ENCODE measurements around the gene RUNX3.
"Not testable (repeated sequence)": the region's sequence is repeated elsewhere in the genome, so short reads cannot be mapped to it uniquely, and the experiment has no call there.

RUNX3 gene

DNA sequence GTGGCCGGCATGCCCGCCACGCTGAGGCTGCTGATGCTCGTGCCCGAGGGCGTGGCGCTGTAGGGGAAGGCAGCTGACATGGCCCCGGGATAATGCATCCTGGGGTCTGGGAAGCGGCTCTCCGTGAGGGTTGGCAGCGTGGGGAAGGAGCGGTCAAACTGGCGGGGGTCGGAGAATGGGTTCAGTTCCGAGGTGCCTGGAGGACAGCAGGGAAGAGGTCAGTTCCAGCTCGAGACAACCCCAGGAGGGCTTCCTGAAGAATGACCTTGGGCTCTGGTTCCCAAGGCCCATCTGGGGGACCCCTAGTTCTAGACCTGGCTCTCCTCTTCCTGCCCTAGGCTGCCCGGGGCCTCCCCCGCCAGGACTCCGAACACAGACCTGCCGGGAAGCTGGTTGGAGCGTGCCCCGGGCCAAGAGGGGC lies 27.6 kb downstream of the RUNX3 start:
- DNase-seq (ENCODE audit: low spot score), result no peak

DNA sequence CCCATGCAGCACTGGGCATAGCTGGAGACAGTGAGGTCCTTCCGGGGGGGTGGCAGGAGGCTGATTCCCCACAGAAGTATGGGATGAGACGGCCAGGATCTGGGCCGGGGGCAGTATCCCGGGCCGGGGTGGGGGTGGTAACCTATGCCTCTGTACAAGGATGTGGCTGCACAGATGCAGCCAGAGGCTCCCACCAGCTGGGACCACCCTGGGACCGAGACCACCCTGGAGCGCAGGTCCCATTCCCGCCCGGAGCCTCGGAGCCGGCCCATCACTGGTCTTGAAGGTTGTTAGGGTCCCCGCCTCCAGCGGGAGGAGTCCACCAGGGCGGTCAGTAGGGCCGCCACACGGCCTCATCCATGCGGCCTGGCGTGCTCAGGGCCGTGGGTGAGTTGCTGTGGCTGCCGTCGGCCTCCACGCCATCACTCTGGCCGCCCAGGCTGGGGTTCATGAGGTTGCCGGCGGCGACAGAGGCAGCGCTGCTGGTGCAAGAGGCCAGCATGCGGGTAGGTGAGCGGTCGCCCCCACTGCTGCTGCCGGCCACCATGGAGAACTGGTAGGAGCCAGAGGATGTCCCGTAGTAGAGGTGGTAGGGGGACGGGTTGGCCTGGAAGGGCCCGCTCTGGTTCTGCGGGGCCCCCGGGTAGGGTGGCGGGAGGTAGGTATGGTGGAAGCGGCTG lies 28.1 kb downstream of the RUNX3 start:
- no peak for DNase-seq (ENCODE audit: low spot score)

DNA sequence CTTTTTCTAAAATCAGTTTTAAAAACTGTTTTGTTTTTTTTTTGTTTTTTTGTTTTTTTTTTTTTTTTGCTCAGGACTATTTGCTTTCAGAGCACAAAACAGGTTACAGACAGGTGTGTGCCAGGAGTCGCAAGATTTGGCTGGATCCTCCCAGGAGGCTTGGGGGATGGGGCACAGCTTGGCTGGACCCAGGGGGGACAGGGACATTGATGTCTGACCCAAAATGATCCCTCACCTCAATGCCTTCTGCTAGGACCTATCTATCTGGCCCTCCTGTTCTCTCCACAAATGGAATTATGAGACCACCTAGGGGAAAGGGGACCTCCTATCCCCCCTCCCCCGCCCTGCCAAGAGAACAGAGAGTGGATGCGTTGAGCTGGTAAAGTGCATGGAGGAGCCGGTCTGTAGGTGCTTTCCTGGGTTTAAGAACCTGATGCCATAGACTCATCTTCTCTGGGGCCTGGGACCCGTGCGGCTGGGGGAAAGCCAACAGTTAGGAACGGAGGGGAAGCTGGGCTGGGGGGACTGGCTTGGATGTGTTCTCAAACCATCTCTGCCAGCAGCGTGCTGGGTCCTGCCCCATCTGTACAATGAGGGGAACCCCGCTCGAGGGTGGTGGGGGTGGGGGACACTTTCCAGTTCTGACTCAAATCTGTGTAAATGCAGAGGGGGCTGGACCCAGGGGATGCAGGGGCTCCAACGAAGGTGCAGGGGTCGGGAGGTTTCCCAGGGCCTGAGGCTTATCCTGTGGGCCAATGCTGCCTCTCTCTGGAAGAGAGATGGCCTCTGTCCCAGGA lies 28.9 kb downstream of the RUNX3 start:
- no peak for DNase-seq (ENCODE audit: low spot score)

DNA sequence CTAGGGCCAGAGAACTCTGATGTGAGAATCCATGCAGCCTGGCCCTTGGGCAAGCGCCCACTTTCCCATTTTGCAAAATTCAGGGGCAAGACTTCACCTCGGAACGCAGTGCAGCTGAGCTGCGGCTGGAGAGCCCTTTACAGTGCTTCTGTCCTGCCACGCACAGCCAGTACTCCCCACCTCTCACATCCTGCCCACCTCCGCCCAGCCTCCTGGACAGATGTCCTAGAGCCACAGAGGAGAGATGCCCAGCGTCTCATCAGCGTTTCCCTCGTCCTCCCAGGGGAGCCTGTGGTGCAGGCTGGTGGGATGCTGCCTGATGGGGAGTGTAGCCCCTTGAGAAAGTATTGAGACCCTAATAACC lies 29.6 kb downstream of the RUNX3 start:
- no peak for DNase-seq (ENCODE audit: low spot score)

DNA sequence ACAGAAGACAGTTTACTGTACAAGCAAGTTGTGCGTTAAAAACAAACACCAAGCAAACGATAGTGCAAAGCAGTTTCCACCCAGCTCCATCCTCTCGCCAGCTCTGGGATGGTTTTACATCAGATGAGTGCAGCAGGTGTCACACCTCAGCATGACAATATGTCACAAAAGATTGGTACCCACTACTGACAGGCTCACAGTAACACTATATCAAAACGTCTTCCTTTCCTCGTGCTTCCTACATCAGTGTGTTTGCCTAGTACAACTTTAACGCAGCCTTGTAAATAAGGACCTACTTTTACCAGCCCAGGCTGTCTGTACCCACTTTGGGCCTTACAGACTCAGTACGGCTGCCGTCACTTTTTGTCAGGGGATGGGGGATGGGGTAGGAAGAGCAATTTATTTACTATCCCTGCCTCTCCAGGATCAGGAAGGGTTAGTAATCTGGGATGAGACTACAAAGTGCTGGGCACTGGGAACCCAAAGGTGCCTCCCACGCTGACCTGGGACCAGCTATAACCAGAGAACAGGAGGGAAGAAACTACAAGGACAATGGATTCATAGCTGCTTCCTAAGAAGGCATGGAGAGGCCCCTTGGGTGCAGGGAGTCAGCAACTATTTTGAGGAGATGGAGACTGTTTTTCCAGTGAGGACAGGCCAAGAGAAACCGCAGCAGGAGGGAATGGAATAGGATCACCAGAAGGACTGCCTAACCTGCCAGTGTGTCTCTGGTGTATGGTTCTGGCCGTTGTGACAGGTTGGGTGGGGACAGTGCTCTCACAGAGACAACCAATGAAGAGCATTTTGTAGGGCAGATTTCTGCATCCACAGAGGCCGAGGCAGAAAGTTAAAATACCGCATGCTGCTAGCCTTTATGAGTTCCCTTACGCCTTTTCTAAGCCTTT lies 30.2 kb downstream of the RUNX3 start:
- no peak for DNase-seq (ENCODE audit: low spot score)

DNA sequence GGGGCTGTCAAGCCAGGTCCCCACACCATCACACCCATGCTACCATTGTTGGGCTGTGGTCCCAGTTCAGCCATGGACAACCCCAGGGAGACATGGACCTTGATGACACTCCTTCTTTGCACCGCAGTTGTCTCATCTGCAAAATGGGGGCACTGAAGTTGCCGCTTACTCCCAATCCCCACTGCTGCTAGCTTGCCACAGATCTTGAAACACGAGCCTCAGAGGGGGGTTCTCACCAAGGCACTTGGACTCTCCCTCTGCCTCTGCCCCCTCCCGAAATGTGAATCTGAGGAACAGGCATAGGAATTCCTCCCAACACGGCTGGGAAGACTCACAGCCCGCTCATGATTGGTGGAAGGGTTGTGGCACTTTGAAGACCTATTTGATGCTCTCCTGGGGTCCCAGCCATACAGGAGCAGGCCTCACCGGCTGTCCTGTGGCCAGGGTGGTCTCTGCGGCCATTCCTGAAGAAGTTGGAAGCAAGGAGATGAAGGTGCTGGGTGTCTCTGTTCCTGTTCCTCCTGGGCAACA lies 31.1 kb downstream of the RUNX3 start:
- DNase-seq (ENCODE audit: low spot score), result no peak

DNA sequence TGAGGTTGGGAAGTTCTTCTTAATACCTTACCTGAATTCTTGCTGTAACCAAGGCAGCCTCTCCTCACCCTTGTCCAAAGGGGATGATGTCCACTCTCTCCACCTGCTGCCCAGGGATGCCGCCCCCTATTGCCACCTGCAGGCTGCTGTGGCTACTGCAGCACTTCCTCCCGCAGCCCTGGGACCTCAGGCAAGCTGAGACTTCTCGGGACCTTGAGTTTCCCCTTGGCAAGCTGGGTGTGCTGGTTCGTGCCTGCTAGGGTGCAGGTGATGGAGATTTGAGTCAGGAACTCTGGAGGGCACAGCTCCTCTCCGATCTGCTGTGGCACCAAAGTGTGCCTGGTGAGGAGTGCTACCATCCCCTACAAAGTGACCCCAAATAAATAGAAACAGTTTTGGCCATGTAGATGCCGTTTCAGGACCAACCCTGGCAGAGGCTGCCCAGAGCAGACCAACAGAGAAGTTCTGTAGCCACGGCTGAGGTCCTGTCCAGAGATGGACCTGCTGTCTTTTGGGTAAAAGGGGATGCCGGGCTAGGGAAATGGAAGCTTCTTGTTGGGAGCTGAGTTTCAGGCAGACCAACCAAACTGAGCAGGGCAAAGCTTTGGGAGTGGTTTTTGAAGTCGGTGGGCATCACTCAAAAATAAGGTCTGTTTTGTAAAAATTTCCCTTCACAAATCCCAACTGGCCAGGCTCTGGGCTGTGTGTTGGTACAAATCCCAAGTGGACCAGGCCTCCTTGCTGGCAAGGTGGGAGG lies 31.7 kb downstream of the RUNX3 start:
- DNase-seq (ENCODE audit: low spot score), result no peak

DNA sequence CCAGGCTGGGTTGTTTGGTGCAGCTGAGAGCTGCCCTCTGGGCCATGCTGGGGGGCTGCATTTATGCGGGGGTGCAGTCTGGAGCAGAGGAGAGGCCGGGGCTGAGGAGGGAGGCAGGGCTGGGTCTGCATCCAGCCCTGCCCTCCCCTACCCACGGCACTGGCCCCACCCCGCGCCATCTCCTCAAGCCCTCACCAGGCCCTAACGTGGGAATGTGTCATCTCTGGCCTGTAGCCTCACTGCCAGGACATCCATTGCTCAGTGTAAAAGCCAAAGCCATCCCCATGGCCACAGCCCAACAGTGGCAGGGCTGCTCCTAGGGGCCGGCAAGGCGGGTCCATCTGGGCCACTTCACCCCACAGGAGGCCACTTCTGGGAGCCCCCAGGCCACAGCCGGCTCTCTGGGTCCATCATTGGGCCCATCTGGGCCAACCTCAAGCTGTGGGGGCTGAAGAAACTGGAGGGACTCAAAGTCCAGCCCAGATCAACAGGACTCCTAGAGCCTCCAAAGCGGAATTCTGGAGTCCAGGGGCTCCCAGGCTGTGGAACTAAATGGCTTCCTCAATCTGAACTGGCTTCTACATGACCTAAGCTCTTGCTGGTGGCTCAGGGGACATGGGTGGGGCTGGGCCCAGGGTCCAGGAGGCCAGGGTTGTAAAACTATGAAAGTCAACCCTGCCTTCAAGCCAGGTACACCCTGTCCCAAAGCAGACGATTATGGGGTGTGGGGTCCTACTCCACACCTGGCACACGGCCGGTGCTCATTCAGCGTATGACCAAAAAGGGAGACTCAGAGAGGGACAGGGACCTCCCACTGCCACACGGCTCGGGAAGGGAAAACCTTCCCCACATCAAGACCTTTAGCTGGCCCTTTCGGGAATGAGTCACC lies 32.6 kb downstream of the RUNX3 start:
- no peak for DNase-seq (ENCODE audit: low spot score)

DNA sequence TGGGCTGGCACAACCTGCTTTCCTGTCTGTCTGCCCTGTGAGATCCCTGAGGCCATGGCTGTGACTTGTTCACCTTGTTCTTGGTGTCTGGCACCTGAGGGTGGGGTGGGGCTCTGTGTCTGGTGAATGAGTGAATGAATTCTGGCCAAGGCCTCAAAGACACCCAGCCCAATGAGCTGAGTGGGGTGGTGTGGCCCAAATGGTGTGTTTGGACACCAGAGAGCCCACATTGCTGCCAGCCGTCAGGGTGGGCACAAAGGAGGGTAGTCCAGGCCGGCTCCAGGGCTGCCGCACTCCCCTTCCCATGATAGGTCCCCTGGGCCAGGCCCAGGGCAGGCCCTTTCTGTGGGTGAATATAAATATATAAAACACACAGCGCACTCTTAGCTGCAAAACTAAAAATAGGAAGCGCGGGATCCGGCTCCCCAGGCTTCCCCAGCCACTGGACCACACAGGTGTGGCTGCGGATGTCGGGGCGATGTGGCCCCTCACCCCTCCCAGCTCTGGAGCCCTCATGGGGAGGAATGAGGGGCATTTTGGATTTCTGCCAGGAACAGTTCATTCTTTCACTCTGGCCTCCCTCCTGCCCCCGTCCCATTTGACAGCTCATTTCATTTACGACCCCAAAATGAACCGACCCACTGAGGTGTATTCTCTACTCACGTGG lies 33.3 kb downstream of the RUNX3 start:
- DNase-seq (ENCODE audit: low spot score), result no peak

DNA sequence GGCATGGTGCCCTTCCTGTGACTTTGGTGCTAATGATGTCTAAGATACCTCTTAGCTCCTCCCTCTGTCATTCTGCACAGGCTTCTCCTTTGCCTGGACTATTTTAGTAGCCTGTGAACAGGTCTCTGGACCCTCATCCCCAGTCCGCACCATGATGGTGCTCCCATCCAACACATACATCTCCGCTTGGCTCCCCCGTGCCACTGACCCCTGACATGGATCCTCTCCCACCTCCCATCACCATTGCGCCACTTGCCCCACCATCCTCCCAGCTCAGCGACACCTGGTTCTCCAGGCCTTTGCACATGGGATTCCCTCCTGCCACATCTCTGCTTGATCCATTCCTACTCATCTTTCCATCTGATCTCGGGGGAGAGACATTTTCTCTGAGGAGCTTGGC lies 33.9 kb downstream of the RUNX3 start:
- DNase-seq (ENCODE audit: low spot score), result no peak

DNA sequence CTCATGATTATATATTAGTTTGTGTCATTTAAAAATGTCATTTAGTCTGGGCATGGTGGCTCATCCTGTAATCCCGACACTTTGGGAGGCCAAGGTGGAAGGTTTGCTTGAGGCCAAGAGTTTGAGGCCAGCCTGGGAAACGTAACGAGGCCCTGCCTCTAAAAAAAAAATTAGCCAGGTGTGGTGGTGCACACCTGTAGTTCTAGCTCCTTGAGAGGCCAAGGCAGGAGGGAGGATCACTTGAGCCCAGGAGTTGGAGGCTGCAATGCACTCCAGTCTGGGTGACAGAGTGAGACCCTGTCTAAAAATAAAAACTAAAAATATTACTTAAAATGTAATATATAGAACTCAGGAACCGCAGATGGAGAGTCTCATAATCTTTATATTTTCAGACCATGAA lies 34.6 kb downstream of the RUNX3 start:
- no peak for DNase-seq (ENCODE audit: low spot score)

DNA sequence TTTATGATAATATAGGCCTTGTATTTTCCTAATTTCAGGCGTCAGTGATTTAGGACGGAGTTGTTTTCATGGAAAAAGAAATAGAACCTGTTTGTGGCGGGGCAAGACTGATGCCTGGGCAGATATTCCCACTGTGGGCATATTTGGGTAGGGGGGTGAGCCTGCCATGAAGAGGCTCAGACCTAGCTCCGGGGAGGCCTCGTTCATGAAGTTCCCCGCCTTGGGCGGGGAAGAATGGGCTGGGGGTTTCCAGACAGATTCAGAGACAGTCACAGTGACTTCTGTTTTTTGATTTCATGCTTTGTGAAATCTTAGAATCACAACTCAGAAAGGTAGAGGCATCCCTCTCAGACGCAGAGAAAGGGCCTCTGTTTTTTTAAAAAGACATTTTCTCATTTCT lies 36.1 kb downstream of the RUNX3 start:
- DNase-seq (ENCODE audit: low spot score), result no peak

DNA sequence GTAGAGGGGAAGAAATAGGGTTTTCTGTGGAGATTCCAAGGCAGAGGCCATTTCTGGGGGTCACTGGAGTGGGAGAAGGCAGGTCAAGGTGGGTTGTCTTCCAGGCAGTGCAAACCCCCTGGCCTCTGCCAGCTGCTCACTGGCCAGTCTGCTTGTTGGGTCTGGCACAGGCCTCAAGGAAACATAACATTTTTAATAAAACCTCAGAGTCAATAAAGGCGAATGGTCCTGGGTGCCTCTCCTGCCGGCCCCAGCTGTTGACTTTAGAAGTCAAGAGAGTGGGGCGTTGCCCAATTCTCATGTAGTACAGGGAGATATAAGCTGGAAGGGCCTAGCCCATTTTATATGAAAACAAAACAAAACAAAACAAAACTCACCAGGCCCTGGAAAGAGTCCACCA lies 36.6 kb downstream of the RUNX3 start:
- DNase-seq (ENCODE audit: low spot score), result no peak

DNA sequence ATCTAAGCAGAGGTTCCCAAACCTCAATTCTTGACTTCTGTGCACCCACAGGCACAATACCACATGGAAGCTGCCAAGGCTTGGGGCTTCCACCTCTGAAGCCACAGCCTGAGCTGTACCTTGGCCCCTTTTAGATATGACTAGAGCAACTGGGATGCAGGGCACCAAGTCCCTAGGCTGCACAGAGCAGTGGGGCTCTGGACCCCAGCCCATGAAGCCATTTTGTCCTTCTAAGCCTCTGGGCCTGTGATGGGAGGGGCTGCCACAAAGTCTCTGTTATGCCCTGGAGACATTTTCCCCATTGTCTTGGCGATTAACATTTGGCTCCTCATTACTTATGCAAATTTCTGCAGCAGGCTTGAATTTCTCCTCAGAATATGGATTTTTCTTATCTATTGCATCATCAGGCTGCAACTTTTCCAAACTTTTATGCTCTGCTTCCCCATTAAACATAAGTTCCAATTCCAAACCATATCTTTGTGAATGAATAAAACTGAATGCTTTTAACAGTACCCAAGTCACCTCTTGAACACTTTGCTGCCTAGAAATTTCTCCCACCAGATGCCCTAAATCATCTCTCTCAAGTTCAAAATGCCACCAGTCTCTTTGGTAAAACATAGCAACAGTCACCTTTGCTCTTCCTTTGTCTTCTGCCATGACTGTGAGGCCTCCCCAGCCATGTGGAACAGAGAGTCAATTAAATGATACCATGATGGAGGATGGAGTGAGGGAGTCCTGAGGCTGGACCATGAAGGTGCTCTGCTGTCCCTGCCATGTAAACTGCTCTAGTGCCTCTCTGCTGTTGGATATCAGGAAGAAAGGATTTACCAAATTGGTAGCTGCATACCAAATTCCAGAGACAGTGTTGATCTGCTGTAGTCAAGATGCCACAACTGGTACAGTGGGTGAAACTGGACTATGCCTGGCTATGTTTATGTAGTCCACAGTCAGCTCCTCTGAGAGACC lies 37.6 kb downstream of the RUNX3 start:
- DNase-seq (ENCODE audit: low spot score), result no peak

DNA sequence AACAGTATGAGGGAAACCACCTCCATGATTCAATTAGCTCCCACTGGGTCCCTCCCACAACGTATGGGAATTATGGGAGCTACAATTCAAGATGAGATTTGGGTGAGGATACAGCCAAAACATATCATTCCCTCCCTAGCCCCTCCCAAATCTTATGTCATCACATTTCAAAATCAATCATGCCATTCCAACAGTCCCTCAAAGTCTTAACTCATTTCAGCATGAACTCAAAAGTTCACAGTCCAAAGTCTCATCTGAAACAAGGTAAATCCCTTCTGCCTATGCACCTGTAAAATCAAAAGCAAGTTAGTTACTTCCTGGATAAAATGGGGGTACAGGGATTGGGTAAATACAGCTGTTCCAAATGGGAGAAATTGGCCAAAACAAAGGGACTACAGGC lies 38.7 kb downstream of the RUNX3 start:
- not testable (repeated sequence) for DNase-seq (ENCODE audit: low spot score)

DNA sequence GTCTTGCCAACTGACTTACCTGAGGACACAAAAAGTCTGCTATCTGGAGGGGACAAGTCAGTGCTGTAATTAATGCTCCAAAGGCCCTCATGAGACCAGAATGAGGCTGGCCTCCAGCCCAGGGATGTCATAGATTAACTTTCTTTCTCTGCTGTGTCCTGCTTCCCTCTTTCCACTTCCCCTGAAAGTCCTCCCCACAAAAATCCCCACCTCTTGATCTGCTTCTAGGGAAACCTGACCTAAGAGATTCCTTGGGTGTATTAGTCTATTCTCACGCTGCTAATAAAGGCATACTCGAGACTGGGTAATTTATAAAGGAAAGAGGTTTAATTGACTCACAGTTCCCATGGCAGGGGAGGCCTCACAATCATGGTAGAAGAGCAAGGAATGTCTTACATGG lies 39.2 kb downstream of the RUNX3 start:
- DNase-seq (ENCODE audit: low spot score), result no peak

DNA sequence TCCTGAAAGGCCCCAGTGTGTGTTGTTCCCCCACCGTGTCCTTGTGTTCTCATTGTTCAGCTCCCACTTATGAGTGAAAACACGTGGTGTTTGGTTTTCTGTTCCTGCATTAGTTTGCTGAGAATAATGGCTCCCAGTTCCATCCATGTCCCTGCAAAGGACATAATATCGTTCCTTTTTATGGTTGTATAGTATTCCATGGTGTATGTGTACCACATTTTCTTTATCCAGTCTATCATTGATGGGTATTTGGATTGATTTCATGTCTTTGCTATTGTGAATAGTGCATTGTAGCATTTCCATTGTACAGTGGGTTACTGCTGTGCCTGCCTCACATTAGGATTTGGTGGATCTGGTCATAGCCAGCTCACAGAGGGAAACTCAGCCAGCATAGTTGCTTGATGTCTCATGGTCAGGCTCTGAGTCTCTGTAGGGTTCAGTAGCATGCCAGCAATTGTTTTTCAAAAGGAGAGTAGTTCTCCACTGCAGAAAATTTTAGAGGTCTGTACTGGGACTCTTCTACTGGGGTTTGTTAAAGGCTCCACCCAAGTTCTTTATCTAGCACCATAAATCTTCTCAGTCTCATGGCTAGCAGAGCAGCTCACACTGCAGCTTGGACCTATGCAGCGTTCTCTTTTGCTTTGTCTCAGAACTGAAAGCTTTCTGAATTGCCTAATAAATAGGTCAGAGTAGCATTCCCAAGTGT lies 41.0 kb downstream of the RUNX3 start:
- no peak for DNase-seq (ENCODE audit: low spot score)

Data from SK-N-DZ (cell line).